BLaER1 treated with 17β-estradiol and CSF1 and Interleukin-3, amounts not matched to agents 10 nM and 100 nM (cell line): ENCODE results near the gene KRT9.
"Not testable (repeated sequence)": the region's sequence is repeated elsewhere in the genome, so short reads cannot be mapped to it uniquely, and the experiment has no call there.

Experiments used
- H3K27ac ChIP-seq, 11 experiments: shearing (Covaris generic); formaldehyde crosslinking; 2 replicates each; pipeline ENCODE4 v1.8.1; 2022
- H3K27me3 ChIP-seq, 11 experiments: shearing (Covaris generic); formaldehyde crosslinking; 2 replicates each; pipeline ENCODE4 v1.8.1; 2022
- H3K36me3 ChIP-seq, 11 experiments: shearing (Covaris generic); formaldehyde crosslinking; 2 replicates each; pipeline ENCODE4 v1.8.1; 2022
- H3K4me1 ChIP-seq, 10 experiments: shearing (Covaris generic); formaldehyde crosslinking; 2 replicates each; pipeline ENCODE4 v1.8.1; 2022
- H3K4me2 ChIP-seq, 11 experiments: shearing (Covaris generic); formaldehyde crosslinking; 2 replicates each; pipeline ENCODE4 v1.8.1; 2022
- H3K4me3 ChIP-seq, 10 experiments: shearing (Covaris generic); formaldehyde crosslinking; 2 replicates each; pipeline ENCODE4 v1.8.1; 2022
- H3K9ac ChIP-seq, 11 experiments: shearing (Covaris generic); formaldehyde crosslinking; 2 replicates each; pipeline ENCODE4 v1.8.1; 2022
- H3K9me3 ChIP-seq, 11 experiments: shearing (Covaris generic); formaldehyde crosslinking; replicated peaks in 1 of 11; 2 replicates each; pipeline ENCODE4 v1.8.1; 2022
- H4K20me1 ChIP-seq, 11 experiments: shearing (Covaris generic); formaldehyde crosslinking; 2 replicates each; pipeline ENCODE4 v1.8.1; 2022
- Cebpa-rat ChIP-seq, 11 experiments: shearing (Covaris generic); IDR thresholded peaks; 2 replicates each; pipeline ENCODE4 v1.8.1; 2022

KRT9 gene

DNA sequence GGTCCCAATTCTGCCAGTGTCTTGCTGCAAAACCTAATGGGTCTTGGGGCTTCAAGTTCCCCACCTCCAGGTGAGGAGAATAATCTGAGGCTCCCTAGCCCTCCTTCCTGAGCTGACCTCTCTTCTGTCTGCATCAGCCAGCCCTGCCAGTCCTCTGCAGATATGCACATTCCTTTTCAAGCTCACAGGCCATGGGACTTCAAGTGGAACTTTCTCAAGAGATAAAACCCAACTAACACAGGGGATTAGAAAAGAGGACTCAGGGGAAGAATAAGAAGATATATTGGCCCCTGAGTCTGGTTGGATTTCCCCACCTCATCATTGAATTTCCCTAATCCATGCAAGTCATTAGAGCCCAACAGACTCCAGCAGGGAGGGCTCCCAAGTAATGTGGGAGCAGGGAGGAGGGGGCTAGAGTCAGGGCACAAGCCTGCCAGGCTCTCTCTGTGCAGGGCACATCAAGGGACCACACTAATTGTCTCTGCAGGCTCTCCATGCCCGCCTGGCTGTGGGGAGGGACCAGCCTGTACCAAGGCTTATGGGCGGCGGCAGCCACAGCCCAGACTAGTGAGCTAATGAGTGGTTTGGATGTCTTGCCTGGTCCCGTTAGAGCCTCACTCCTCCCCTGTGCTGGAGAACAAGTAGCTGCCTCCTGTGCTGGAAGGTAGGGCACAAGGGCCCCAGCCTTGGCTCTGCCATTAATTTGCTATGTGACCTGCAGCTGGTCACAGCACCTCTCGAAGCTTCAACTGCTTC lies 13.6 kb upstream of the KRT9 start:
- no peak overlapping the region for H3K4me3 ChIP-seq
- H3K36me3 ChIP-seq, result no peaks in the 10 kb centered on the region
- no peaks in the 10 kb centered on the region for H4K20me1 ChIP-seq
- no peaks in the 10 kb centered on the region for H3K27me3 ChIP-seq
- no peak for TF ChIP-seq Cebpa-rat (IDR thresholded peaks at IDR 0.05)
- no peak overlapping the region for H3K4me2 ChIP-seq
- H3K9me3 ChIP-seq, result no peaks in the 10 kb centered on the region
- no peaks in the 10 kb centered on the region for H3K4me1 ChIP-seq
- no peak overlapping the region for H3K27ac ChIP-seq
- H3K9ac ChIP-seq, result no peak overlapping the region

DNA sequence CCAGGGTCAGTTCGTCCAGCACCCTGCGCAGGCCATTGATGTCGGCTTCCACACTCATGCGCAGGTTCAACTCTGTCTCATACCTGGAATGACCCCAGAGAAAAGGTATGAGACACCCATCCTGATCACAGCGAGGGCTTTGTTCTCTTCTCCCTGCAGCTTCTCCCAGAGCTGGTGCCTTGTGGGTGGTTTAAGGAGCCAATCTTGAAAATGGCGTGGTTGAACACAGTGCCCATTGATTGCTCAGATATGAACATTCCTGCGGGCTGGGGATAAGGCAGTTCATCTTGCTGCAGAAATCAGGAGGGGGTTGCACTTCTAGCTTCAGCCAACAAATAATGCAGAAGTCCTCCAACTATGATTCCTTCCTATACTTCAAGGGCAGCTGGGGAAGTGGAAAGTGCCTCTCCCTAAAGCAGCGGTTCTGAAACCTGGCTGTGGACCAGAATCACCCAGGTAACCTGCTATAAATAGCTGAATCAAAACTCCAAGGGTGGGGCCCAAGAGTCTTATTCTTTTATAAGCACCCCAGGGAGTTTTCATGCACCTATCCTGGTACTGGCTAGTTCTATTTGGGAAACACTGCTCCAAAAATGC lies 12.6 kb upstream of the KRT9 start:
- not testable (repeated sequence) for H3K27ac ChIP-seq, H3K9ac ChIP-seq, H3K4me2 ChIP-seq, H3K9me3 ChIP-seq, H3K27me3 ChIP-seq, H3K36me3 ChIP-seq, H4K20me1 ChIP-seq, H3K4me3 ChIP-seq, H3K4me1 ChIP-seq

DNA sequence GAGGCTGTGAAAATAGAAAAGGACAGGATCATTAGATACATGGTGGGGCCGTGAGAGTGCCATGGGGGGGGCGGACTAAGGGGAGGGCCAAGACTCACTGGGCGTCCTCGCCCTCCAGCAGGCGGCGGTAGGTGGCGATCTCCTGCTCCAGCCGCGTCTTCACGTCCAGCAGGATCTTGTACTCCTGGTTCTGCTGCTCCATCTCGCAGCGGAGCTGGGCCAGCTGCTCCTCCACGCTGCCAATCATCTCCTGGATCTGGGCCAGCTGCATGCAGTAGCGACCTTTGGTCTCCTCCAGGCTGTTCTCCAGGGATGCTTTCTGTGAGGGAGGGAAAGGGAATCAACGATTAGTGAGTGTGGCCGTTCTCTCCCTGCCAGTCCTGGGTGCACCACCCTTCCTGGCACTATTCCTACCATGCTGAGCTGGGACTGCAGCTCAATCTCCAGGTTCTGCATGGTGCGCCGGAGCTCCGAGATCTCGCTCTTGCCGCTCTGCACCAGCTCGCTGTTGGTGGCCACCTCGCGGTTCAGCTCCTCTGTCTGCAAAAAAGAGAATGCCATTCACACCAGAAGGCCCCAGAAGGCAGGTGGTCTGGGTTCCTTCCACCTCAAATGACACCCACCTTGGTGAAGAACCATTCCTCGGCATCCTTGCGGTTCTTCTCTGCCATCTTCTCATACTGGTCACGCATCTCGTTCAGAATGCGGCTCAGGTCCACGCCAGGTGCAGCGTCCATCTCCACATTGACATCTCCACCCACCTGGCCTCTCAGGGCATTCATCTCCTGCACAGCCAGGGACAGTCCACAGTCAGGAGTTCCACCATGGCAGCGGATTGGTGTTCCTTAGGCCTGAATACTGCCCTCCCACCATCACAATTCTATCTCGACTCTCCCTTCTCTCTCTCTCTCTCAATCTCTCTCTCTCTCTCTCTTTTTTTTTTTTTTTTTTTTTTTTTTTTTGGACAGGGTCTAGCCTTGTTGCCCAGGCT lies 11.6 kb upstream of the KRT9 start:
- Histone ChIP-seq H3K27me3 (no peaks in the 10 kb centered on the region), H3K4me3 (no peak overlapping the region), H3K9me3 (no peaks in the 10 kb centered on the region), H3K27ac (no peak overlapping the region), H3K4me1 (no peaks in the 10 kb centered on the region), H3K4me2 (no peak overlapping the region), H4K20me1 (no peaks in the 10 kb centered on the region), H3K9ac (no peak overlapping the region), H3K36me3 (no peaks in the 10 kb centered on the region)
- TF ChIP-seq Cebpa-rat (IDR thresholded peaks at IDR 0.05), result no peak

DNA sequence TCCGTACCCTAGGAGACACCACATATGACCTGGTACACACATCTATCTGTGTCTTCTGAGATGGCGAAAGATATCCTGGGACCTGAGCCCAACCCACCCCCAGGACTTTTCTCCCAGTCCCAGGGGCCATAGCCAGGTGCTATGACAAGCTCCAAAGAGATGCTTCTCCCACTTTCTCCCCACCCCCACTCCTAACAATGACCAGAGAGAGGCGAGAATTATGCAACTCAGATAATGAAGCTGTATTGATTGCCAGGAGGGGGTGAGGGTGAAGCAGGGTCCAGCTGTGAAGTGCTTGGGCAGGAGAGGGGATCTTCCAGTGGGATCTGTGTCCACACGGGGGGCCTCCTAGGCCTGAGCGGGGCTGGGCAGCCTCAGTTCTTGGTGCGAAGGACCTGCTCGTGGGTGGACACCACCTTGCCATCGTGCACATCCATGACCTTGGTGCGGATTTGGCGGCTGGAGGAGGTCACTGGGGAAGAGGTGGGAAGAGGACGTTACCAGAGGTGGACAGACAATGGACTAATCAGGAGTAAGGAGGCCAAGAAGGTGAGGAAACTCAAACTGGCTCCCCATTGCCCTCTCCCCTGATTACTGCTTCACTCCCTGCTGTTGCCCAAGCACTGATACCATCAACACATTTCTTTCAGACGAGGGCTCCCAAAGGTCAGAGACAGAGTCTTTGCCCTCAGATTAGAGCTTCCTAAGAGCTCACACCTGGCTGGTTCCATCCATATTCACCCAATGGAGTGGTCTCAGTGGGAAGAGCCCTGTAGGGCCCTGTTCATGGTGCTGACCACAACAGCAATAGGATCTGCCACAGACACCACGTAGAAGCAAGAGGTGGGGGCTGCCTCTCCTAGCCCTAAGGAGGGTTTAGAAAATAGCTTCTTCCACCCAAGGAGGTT lies 10.5 kb upstream of the KRT9 start:
- not testable (repeated sequence) for H3K9me3 ChIP-seq, H3K4me3 ChIP-seq, H3K4me2 ChIP-seq, H4K20me1 ChIP-seq, H3K4me1 ChIP-seq, H3K27ac ChIP-seq, H3K27me3 ChIP-seq, H3K36me3 ChIP-seq, H3K9ac ChIP-seq

DNA sequence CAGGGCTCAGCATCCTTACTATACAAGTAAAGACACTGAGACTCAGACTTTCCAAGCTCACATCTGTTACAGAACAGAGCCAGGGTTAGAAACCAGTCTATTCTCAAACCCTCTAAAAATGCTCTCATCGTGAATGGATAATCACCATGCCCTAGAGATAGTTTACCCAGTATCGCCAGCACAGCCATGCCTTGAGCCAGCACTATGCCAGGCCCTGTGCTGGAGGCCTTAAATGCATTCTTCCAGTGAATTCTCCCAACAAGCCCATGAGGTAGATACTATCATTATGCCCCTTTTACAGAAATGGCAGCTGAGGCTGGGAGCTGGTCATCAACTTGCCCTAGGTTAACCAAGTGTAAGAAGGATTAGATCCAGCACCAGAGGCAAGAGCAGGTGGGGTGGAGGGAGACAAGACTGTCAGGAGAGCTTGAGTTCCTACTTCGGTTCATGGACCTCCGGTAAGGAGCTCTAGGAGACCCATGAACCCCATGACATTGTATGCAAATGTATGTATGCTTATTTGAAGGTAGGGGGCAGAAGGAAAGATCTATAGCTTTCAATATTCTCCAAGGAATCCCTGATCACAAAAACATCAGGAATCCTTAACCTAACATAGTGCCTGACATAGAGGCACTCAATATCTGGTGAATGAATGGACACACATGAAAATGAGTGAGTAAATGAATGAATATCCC lies 9.7 kb upstream of the KRT9 start:
- no peaks in the 10 kb centered on the region for H3K36me3 ChIP-seq
- no peaks in the 10 kb centered on the region for H3K9me3 ChIP-seq
- H3K9ac ChIP-seq, result no peak overlapping the region
- H3K4me3 ChIP-seq, result no peak overlapping the region
- no peak for TF ChIP-seq Cebpa-rat (IDR thresholded peaks at IDR 0.05)
- no peaks in the 10 kb centered on the region for H3K4me1 ChIP-seq
- H3K4me2 ChIP-seq, result no peak overlapping the region
- H3K27ac ChIP-seq, result no peak overlapping the region
- no peaks in the 10 kb centered on the region for H4K20me1 ChIP-seq
- H3K27me3 ChIP-seq, result no peaks in the 10 kb centered on the region

DNA sequence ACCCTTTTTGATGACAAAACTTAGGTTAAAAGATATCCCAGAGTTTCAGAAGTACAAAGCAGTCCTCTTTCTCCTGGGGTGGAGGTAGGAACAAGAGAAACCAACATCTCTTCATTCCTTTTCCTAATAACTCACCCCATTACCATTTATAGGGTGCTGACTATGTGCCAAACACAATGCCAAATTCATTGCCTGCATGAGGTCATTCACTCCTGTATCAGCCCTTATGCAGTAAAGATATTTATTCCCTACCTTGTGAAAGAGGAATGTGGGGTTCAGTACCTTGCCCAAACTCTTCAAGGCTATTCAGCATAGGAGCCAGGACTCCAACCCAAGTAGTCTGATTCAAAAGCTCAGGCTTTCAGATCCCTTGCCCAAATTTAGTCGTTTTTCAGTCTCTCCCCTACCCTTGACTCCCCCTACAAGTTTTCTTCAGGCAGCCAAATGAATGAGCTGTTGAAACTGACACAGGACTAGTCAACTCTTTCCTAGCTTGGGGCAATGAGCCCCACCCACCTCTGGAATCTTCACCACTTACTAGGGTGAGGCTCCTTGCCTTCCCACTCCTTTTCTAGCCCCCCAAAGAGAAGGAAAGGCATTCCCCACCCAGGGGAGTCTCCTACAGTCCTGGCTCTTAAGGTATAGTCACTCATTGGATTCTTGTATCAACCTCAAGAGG lies 9.0 kb upstream of the KRT9 start:
- no peak for TF ChIP-seq Cebpa-rat (IDR thresholded peaks at IDR 0.05)
- Histone ChIP-seq H3K36me3 (no peaks in the 10 kb centered on the region), H3K9ac (no peak overlapping the region), H3K9me3 (no peaks in the 10 kb centered on the region), H3K4me3 (no peak overlapping the region), H3K27ac (no peak overlapping the region), H3K27me3 (no peaks in the 10 kb centered on the region), H3K4me1 (no peaks in the 10 kb centered on the region), H3K4me2 (no peak overlapping the region), H4K20me1 (no peaks in the 10 kb centered on the region)

DNA sequence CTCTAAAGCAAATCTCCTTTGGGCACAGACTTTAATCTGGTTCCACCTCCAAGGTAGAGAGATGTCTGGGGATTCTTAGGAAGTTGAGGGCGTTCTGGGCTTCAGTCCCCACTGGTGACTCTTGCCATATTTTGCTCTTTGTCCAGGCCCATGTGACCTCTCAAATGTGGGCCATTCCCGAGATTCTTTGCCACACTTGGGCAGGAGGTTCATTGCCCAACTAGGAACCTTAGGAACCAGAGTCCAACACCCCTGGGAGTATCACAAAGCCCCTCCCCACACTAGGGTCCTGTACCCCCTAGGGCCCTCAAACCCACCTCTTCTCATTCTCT lies 8.4 kb upstream of the KRT9 start:
- H3K27ac ChIP-seq, result no peak overlapping the region
- no peaks in the 10 kb centered on the region for H3K9me3 ChIP-seq
- no peak overlapping the region for H3K4me2 ChIP-seq
- no peaks in the 10 kb centered on the region for H3K36me3 ChIP-seq
- H3K4me3 ChIP-seq, result no peak overlapping the region
- H3K27me3 ChIP-seq, result no peaks in the 10 kb centered on the region
- TF ChIP-seq Cebpa-rat (IDR thresholded peaks at IDR 0.05), result no peak
- no peak overlapping the region for H3K9ac ChIP-seq
- H4K20me1 ChIP-seq, result no peaks in the 10 kb centered on the region
- H3K4me1 ChIP-seq, result no peaks in the 10 kb centered on the region

DNA sequence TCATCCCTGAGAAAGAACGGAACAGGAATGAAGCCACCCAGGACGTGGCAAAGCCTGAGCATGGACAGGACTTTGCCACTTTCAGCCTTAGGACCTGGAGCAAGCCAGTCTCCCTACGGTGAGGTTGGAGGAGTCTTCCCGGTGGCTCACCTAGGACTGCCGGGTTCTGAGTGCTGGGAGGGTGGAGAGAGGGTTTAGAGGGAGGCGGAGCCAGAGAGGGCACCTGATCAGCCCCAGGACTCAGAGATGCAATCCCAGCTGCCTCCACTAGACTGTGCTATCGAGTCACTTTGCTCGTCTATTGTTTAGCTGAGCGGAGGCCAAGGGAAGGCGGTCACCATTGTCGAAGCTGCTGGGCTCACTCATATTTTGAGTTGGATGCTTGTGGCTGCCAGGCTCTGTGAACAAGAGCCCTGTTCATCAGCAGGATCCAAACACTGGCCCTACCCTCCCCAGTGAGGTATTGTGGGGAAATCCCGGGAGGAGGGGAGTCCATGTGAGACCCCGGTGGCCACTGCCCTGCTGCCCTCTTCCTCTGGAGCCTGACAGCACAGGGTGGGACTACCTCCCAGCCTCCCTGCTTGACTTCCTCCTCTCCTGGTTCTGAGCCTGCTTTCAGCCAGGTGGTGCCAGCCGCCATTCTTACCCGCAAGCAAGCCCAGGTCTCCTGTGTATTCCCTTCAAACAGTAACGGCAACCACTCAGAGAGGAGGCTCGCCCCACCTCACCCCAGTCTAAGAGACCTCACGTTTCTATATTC lies 7.8 kb upstream of the KRT9 start:
- Histone ChIP-seq H3K9me3 (no peaks in the 10 kb centered on the region), H4K20me1 (no peaks in the 10 kb centered on the region), H3K4me2 (no peak overlapping the region), H3K4me1 (no peaks in the 10 kb centered on the region), H3K9ac (no peak overlapping the region), H3K27ac (no peak overlapping the region), H3K4me3 (no peak overlapping the region), H3K27me3 (no peaks in the 10 kb centered on the region), H3K36me3 (no peaks in the 10 kb centered on the region)
- TF ChIP-seq Cebpa-rat (IDR thresholded peaks at IDR 0.05), result no peak
